Midbrain (tissue), 1 donor: ENCODE results near the gene CTRB2.
"Not testable (repeated sequence)": the region's sequence is repeated elsewhere in the genome, so short reads cannot be mapped to it uniquely, and the experiment has no call there.

Experiments used
- DNase-seq: peaks from one replicate; lab custom pipeline; 2025; lab: John Stamatoyannopoulos, UW

Gene CTRB2

DNA sequence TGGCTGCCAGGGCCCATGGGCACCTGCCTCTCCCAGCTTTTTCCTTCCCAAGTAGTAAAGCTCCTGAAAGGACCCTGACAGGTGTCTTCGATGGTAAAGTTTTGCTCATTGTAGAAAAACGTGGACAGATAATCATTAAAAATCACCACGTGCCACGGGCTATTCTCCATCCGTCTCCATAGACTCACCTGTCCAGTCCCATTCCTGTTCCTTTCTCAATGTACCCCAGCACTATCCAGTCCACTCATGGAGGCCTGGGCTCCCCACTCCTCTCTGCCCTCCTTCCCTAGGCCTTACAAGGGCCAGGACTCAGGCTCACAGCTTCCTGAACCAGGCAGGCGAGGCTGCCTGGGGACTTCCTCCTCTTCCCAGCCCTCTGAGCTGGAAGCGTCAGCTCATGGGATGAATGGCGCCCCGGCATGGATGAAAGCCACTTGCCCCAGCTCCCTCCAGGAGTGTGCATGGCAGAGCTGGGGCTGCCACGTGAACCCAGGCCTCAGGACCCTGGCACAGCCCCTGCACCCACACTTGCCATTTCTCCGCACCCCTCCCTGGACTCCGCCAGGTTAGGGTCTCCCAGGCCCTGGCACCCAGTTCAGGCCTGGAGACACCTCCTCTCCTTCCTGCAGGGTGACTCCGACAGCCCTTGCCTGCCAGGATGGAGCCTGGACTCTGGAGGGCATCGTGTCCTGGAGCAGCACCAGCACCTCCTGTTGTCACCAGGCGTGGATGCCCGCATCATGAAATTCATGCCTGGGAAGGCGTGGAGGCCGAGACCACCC is 20.6 kb upstream of the CTRB2 start:
- DNase-seq: no peak

GRCh38 chr16:75226550-75227360 is 19.8 kb upstream of the CTRB2 start:
- no peak for DNase-seq

DNA sequence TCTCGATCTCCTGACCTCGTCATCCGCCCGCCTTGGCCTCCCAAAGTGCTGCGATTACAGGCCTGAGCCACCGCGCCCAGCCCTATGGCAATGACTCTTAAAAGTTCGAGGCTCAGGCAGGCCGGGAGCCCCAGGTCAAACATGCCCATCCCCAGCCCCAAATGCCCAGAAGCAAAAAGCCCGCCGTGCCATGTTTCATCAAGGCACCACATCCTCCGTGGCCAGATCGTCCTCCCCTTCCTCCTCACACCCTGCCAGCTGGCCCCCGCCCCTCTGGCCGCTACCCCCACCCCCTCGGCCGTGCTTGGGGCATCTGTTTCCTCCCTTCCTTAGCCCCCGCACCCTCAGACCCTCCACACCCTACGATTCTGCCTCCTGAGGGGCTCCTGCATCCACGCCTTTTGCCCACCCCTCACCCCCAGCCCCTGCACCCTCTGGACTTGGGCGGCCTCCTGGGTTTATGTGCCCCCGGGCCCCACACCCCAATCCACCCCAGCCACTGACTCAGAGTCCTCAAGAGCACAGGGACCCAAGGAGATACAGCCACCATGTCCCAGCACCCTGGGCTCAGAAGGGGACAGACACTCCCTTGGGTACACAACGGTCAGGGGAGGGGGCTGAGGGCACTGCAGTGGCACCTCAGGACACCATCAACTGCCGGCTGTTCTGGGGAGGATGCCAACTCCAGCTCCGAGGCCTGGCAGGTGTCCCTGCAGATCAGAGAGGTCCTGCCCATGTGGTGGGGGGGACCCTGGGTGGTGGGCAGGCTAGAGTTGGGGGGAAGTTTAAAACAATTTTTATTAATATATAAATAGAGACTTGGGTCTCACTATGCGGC is 18.9 kb upstream of the CTRB2 start:
- no peak for DNase-seq

DNA sequence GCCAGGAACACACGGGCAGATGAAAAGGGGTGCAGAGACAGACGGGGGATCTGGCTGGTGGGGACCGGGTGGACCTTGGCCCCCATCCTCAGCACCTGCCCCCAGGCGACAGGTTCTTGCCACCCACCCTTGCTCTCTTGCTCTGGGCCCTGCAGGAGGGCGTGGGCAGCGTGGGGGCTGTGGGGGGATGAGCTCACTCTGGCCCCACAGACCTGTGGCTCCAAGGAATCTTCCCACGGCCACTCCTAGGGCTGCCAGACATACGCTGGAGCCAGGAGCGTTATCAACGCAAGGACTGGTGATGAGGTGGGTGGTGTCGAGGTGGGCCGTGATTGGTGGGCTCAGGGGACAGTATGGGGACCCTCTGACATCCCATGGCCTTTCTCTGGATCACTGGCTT is 18.1 kb upstream of the CTRB2 start:
- DNase-seq: no peak

- DNase-seq: no peak
Observed at GRCh38 chr16:75224306-75225082, 17.5 kb upstream of the CTRB2 start.

DNA sequence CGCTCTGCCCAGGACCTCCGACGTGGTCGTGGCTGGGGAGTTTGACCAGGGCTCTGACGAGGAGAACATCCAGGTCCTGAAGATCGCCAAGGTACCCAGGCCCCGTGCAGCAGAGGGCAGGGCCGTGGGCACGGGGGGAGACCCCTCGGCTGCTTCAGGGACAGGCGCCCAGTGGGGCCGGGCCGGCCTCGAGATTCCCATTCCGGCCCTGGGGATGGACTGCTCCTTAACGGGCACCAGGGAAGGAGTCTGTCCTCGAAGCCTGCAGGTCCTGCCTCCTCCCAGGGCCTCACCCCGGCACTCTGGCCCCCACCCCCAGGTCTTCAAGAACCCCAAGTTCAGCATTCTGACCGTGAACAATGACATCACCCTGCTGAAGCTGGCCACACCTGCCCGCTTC is 16.2 kb upstream of the CTRB2 start:
- not testable (repeated sequence) for DNase-seq

DNA sequence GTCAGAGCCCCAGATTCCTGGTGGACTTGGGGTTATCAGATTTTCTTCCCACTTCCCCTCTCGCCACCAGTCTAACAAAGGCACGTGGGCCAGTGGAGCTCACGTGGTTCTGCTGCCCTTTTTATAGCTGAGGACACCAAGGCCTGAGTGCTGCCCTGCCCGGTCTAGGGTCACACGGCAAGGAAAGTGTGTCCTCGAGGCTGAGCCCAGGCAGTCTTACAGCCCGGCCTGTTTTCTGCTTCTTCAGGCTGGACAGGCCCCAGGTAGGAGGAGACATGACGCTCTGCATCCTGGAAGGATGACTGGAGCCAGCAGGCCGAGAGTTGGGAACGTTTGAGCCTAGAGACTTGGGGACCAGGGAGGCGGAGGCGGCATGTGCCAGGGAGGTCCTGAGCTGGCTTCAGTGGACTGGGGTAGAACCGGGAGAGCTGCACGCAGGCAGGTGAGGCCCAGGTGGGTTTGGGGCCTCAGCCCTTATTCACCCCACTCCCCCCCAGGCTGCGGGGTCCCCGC is 15.4 kb upstream of the CTRB2 start:
- DNase-seq: no peak

- no peak for DNase-seq
Observed at GRCh38 chr16:75219838-75220237, 12.9 kb upstream of the CTRB2 start.

DNA sequence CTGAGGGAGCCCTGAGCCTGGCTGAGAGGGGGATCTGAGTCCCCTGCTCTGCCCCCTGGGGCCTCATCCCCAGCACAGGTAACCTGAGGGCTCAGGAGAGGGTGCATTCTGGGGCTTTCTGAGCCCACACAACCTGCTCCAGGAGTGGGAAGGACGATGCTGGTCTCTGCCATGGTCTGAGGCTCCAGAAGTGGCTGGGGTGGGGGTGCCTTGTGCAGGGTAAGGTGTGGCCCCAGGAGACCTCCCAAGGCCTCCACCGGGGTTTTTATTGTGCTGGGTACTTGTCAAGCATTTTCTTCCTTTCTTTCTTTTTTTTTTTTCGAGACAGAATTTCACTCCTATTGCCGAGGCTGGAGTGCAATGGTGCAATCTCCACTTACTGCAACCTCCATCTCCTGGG is 12.1 kb upstream of the CTRB2 start:
- DNase-seq: no peak

DNA sequence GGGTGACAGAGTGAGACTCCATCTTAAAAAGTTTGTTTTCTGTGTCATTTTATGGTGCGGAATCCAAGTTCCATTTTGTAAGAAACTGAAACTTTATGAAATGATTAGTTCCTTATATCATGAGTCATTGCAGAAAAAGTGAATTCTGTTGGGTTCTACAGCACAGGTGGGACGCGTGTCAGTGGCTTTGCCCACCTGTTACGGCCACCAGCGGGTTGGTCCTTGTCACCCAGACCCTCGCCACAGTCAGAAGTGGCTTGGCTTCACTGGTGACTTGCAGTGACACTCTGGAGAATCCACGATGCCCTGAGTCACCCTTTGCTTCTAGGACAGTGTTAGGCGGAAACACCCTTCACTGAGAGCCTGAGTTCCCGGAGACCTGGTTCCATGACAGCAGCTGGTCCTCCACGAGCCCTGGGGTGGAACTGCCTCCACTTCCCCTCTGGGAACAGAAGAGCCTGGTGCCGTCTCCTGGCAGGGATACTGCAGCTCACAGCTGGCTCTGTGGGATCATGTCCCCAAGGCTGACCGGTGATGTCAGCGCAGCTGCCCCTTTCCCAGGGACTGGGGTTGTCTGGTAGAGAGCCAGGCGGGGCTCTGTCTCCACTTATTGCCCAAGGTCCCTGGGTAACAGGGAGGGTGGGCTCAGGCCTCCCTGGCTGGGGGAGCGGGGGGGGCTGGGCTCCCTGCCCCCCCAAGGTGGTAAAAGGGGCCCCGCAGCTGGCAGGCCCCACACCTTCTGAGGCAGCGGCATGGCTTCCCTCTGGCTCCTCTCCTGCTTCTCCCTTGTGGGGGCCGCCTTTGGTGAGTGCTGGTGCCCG is 11.5 kb upstream of the CTRB2 start, which contains the start of gene CTRB1:
Gene CTRB1, plus strand, starts transcription at position 733 of the 821 bp plus-strand sequence. Its CDS starts 20 bp downstream, at position 753.
- DNase-seq: peak; percentile 18

- no peak for DNase-seq
Observed at GRCh38 chr16:75217389-75217851, 10.5 kb upstream of the CTRB2 start.

DNA sequence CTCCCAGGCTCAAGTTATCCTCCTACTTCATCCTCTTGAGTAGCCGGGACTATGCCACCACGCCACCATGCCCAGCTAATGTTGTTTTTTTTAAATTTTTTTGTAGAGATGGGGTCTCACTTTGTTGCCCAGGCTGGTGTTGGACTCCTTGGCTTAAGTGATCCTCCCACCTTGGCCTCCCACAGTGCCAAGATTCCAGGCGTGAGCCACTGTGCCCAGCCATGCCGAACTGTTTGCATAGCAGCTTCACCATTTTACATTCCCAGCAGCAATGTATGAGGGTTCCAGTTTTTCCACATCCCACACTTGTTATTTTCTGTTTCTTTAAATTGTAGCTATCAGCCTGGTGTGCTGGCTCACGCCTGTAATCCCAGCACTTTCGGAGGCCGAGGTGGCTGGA is 9.6 kb upstream of the CTRB2 start:
- DNase-seq: no peak

DNA sequence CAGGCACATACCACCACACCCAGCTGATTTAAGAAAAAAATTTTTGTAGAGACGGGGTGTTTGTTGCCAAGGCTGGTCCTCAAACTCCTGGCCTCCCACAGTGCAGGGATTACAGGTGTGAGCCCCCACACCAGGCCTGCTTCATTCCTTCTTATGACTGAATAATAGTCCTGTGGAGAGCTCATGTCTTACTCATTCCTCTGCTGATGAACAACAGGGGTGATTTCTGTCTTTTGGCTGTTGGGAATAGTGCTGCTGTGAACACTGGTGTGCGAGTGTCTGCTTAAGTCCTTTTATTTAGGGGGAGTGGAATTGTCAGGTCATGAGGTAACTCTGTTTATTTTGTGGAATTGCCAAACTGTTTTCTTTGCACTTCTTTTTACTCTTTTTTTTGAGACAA is 9.2 kb upstream of the CTRB2 start:
- DNase-seq: no peak

DNA sequence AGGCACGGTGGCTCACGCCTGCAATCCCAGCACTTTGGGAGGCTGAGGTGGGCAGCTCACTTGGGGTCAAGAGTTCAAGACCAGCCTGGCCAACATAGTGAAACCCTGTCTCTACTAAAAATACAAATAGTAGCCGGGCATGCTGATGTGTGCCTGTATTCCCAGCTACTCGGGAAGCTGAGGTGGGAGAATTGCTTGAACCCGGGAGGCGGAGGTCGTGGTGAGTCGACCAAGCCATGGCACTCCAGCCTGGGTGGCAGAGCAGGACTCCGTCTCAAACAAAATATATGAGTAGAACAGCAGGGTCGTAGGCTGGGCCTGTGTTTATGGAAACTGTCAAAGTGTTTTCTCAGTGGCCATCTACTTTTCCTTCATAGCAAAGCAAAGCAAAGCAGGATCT is 4.3 kb upstream of the CTRB2 start:
- not testable (repeated sequence) for DNase-seq

GRCh38 chr16:75209944-75210343 is 3.0 kb upstream of the CTRB2 start:
- DNase-seq: no peak

DNA sequence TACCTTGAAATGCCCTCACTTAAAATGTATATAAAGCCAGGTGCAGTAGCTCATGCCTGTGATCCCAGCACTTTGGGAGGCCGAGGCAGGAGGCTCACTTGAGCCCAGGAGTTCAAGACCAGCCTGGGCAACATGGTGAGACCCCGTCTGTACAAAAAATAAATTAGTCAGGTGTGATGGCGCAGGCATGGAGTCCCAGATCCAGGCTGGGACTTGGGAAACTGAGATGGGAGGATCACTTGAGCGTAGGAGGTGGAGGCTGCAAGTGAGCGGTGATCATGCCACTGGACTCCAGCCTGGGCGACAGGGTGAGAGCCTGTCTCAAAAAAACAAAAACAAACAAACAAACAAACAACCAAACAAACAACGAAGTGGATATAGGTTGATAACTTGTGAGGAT is 2.6 kb upstream of the CTRB2 start:
- not testable (repeated sequence) for DNase-seq

DNA sequence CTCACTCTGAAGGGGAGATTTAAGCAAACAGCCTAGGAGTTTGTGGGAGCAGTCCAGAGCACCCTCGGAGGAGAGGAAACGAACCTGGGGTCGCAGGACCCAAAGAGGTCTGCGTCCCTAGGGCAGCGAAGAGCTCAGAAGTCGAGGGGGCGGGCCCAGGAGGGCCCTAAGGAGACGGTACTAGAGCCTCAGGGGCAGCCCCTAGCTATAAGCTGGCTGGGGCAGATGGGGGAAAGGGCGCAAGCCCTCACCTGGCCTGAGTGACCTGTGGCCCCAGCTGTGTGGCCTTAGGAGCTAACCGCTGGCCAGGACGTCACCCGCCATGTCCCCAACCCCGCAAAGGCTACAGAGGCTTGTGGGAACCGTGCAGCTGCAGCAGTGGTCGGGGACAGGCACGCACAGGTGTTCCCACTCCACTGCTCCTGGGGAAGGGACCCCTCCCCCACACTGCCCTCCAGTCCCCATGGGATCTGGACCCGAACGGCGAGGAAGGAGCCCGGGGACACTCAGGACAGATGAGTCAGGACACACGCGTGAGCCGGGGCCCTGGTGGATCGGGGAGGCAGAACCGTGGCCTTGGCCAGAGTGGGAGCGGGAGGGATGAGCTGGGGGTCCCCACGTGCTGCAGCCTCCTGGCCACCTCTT is 2.0 kb upstream of the CTRB2 start:
- no peak for DNase-seq

DNA sequence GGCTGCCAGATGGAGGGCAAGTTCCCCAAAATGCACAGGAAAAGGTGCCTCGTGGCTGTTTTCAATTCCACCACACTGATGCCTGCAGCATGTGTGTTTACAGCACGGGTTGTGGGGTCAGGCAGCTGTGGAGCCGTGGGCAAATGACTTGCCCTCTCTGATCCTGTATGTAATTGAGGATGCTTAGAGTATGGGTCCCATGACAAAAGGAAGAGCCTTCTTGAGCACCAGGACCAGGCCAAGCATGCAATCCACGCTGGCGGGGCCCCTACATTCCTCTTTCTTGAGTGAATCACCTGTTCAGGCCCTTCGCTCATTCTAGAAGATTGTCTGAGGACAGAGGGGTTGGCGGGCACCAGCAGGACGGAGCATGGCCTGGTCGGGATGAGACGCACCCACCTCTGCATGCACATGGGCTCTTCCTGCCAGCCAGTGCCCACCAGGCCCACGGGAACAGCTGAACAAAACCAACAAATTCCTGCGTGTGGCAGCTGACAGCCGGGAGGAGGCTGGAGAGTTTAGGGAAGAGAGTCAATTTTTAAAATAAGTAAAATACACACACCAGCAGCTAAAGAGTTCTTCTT is 1.4 kb upstream of the CTRB2 start:
- DNase-seq: no peak

DNA sequence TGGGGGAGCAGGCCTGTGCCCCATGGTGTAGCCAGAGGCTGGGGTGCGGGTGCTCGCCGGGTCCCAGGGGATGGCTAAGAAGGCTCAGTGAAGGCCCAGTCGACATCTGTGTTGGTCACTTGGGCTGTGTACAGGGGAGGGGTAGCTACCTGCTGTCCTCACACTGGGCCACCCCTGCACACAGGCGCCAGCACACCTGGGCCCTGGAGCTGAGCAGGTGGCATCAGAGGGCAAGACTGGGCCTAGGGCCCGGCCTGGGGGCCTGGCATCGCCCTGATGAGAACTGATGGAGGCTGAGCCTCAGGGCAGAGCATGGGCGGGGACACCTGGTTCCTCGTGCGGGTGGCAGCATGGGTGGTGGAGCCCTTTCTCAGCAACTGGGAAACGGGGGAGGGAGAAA is 870 bp upstream of the CTRB2 start:
- no peak for DNase-seq
